OCI-LY1 (cell line): ENCODE results near the gene FAM50A.

Experiments used
- H2AFZ ChIP-seq: fragments of 200-600 bp; sonication (generic), shearing (Covaris generic); 2 replicates; pipeline ENCODE4 v1.6.0; 2014; ENCODE audit warnings: antibody characterized with exemption, mild to moderate bottlenecking, low read length
- H3F3A ChIP-seq: fragments of 200-600 bp; sonication (generic), shearing (Covaris generic); 2 replicates; pipeline ENCODE4 v1.6.0; 2014; ENCODE audit warnings: mild to moderate bottlenecking, antibody characterized with exemption, low read length, moderate library complexity; ENCODE audit not compliant: insufficient read depth
- H3K27ac ChIP-seq: fragments of 200-600 bp; sonication (generic); 2 replicates; pipeline ENCODE4 v1.5.1; 2014; ENCODE audit warnings: low read length, mixed run types, mild to moderate bottlenecking, low read depth; ENCODE audit not compliant: poor library complexity, severe bottlenecking
- H3K27me3 ChIP-seq: fragments of 200-600 bp; sonication (generic); 2 replicates; pipeline ENCODE4 v1.6.0; 2014; ENCODE audit warnings: antibody characterized with exemption, mild to moderate bottlenecking, low read length, moderate library complexity; ENCODE audit not compliant: insufficient read depth
- H3K36me3 ChIP-seq: fragments of 200-600 bp; sonication (generic); 2 replicates; pipeline ENCODE4 v1.6.1; 2014; ENCODE audit warnings: mild to moderate bottlenecking, antibody characterized with exemption, low read length, moderate library complexity, mixed read lengths; ENCODE audit not compliant: insufficient read depth
- H3K4me1 ChIP-seq: fragments of 200-600 bp; sonication (generic); 2 replicates; pipeline ENCODE4 v1.5.1; 2014; ENCODE audit warnings: mild to moderate bottlenecking, low read length, moderate library complexity; ENCODE audit not compliant: insufficient read depth, severe bottlenecking
- H3K4me2 ChIP-seq: fragments of 200-600 bp; sonication (generic), shearing (Covaris generic); 2 replicates; pipeline ENCODE4 v1.6.1; 2014; ENCODE audit warnings: low read length
- H3K4me3 ChIP-seq: fragments of 200-600 bp; sonication (generic); 2 replicates; pipeline ENCODE4 v1.5.1; 2014; ENCODE audit warnings: low read length, low read depth, mild to moderate bottlenecking, mixed read lengths; ENCODE audit not compliant: poor library complexity, severe bottlenecking
- H3K79me2 ChIP-seq: fragments of 200-600 bp; shearing (Covaris generic); 2 replicates; pipeline ENCODE4 v1.6.1; 2016; ENCODE audit warnings: mixed run types, low read length, mixed read lengths; ENCODE audit not compliant: insufficient read depth
- H3K9ac ChIP-seq: fragments of 200-600 bp; sonication (generic), shearing (Covaris generic); 2 replicates; pipeline ENCODE4 v1.6.1; 2014; ENCODE audit warnings: mild to moderate bottlenecking, low read length, mixed read lengths
- H3K9me2 ChIP-seq: fragments of 200-600 bp; sonication (generic), shearing (Covaris generic); 2 replicates; pipeline ENCODE4 v1.6.1; 2014; ENCODE audit warnings: low read depth, mild to moderate bottlenecking, low read length, mixed read lengths
- H3K9me3 ChIP-seq: fragments of 200-600 bp; shearing (Covaris generic); 2 replicates; pipeline ENCODE4 v1.6.1; 2014; ENCODE audit warnings: low read length, mixed read lengths
- H4K20me1 ChIP-seq: fragments of 200-600 bp; sonication (generic), shearing (Covaris generic); 2 replicates; pipeline ENCODE4 v1.6.0; 2016; ENCODE audit warnings: mild to moderate bottlenecking, low read length; ENCODE audit not compliant: insufficient read depth
- CTCF ChIP-seq: fragments of 200-600 bp; sonication (generic), shearing (Covaris generic); IDR thresholded peaks from 2 replicates; pipeline ENCODE4 v1.5.1; 2017; ENCODE audit warnings: mild to moderate bottlenecking, antibody characterized with exemption, low read length, moderate library complexity, mixed read lengths
- EZH2 ChIP-seq: fragments of 200-600 bp; sonication (generic), shearing (Covaris generic); IDR thresholded peaks from 2 replicates; pipeline ENCODE4 v1.8.0; 2017; ENCODE audit warnings: borderline replicate concordance, mixed run types, mild to moderate bottlenecking, antibody characterized with exemption, low read length, moderate library complexity, mixed read lengths

FAM50A gene

GRCh38 chrX:154476821-154477220, 32.9 kb downstream of the FAM50A start:
- Histone ChIP-seq H3K79me2 (no peaks in the 10 kb centered on the region), H3K4me2 (no peak overlapping the region), H3K9me2 (no peaks in the 10 kb centered on the region), H3K4me3 (no peak overlapping the region), H3K9me3 (no peaks in the 10 kb centered on the region), H4K20me1 (no peaks in the 10 kb centered on the region), H3K27me3 (no peaks in the 10 kb centered on the region), H3K36me3 (no peaks in the 10 kb centered on the region), H3K27ac (no peak overlapping the region), H3K4me1 (peaks cover 23% of the 10 kb centered on the region), H3K9ac (no peak overlapping the region), H3F3A (no peaks in the 10 kb centered on the region), H2AFZ (no peak overlapping the region)
- TF ChIP-seq EZH2 (no peak), CTCF (no peak)

GRCh38 chrX:154477891-154478477, 34.0 kb downstream of the FAM50A start:
- TF ChIP-seq EZH2 (no peak), CTCF (no peak)
- no peaks in the 10 kb centered on the region for H3K27me3 ChIP-seq
- no peaks in the 10 kb centered on the region for H3K9me2 ChIP-seq
- H3F3A ChIP-seq: no peaks in the 10 kb centered on the region
- no peaks in the 10 kb centered on the region for H4K20me1 ChIP-seq
- no peaks in the 10 kb centered on the region for H3K36me3 ChIP-seq
- H2AFZ ChIP-seq: no peak overlapping the region
- H3K79me2 ChIP-seq: no peaks in the 10 kb centered on the region
- H3K27ac ChIP-seq: no peak overlapping the region
- H3K4me1 ChIP-seq: peaks cover 35% of the 10 kb centered on the region
- no peaks in the 10 kb centered on the region for H3K9me3 ChIP-seq
- peak overlapping the region; percentile 76 for H3K4me3 ChIP-seq
- peak overlapping the region; percentile 86 for H3K4me2 ChIP-seq
- peak overlapping the region; percentile 72 for H3K9ac ChIP-seq

- no peaks in the 10 kb centered on the region for H3K9me3 ChIP-seq
- no peak within 1 kb of the TSS for H2AFZ ChIP-seq
- H3K4me3 ChIP-seq: peak within 1 kb of the TSS; percentile 76
- H3K27ac ChIP-seq: peak within 1 kb of the TSS; percentile 87
- peak within 1 kb of the TSS; percentile 86 for H3K4me2 ChIP-seq
- no peaks in the 10 kb centered on the region for H4K20me1 ChIP-seq
- no peaks in the 10 kb centered on the region for H3K79me2 ChIP-seq
- H3K4me1 ChIP-seq: peaks cover 43% of the 10 kb centered on the region
- no peak for TF ChIP-seq EZH2
- TF ChIP-seq CTCF: no peak
- peak within 1 kb of the TSS; percentile 72 for H3K9ac ChIP-seq
- no peaks in the 10 kb centered on the region for H3K27me3 ChIP-seq
- no peaks in the 10 kb centered on the region for H3K9me2 ChIP-seq
- peaks cover 8% of the 10 kb centered on the region; the same call in 1 of the 2 replicates for H3K36me3 ChIP-seq
- H3F3A ChIP-seq: no peaks in the 10 kb centered on the region
These were observed 35.0 kb downstream of the FAM50A start, which contains the start of gene LAGE3 for GRCh38 chrX:154478728-154479622. TSS of gene LAGE3 (minus strand) at chrX:154479281. CDS start at chrX:154478915, 366 bp downstream.
